IPS DF 4.7 (cell line): Measurements from ENCODE around the gene NIPAL3.
"Not testable (repeated sequence)": the region's sequence is repeated elsewhere in the genome, so short reads cannot be mapped to it uniquely, and the experiment has no call there.

Experiments used
- DNase-seq: peaks from one replicate; pipeline ENCODE4 v3.0.0-alpha.2; 2013; ENCODE audit warnings: low spot score; ENCODE audit errors: extremely low read depth

NIPAL3 gene

DNA sequence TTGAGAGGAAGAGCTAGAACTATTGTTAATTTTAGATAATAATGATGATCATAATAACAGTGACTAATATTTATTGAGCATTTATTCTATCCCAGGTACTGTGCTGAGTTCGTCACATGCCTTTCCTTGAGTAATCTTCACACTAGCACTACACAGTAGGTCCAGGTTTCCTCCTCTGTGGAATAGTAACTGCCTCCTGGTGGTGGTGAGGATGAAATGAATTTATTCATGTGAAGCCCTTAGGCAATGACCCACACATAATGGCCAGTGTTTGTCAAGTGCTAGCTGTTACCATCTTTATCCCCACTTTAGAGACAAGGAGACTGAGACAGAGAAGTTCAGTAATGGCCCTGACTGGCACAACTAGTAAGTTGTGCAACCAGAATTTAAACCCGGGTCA is 5.9 kb downstream of the NIPAL3 start:
- no peak for DNase-seq

DNA sequence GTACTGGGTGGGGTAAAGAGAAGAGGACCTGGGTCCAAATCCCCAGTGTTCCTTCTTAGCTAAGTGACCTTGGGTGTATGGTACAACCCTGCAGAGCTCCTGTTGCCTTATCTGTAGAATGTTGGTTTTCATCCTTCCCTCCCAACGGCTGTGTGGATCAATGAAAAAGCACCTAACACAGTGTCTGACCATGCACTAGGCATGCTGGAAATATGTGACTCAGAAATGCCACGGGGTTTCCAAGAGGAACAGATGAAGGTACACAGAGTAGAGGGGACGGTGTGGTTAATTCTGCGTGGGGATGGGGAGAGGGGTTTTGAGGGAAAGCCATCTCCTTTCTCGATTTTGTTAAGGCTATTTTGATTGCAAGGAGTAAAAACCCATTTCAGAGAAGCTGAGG is 8.6 kb downstream of the NIPAL3 start:
- no peak for DNase-seq

DNA sequence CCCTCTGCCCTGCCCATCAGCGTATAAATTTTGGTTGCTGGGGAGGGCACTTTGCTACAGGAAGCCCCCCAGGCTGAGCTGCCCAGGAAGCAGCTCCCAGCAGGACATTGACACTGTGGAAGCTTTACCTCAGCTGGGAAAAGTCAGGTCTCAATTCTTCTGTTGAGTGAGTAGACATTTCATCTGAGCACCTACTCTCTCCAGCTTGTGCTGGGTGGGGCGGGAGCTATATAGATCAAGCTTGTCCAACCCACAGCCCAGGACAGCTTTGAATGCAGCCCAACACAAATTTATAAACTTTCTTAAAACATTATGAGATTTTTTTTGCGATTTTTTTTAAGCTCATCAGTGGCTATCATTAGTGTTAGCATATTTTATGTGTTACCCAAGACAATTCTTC is 9.4 kb downstream of the NIPAL3 start:
- DNase-seq = no peak

- no peak for DNase-seq
These were observed 9.8 kb downstream of the NIPAL3 start for GRCh38 chr1:24425441-24425840.

GRCh38 chr1:24425922-24426321 is 10.3 kb downstream of the NIPAL3 start:
- DNase-seq = no peak

GRCh38 chr1:24426744-24427544 is 11.3 kb downstream of the NIPAL3 start:
- no peak for DNase-seq

DNA sequence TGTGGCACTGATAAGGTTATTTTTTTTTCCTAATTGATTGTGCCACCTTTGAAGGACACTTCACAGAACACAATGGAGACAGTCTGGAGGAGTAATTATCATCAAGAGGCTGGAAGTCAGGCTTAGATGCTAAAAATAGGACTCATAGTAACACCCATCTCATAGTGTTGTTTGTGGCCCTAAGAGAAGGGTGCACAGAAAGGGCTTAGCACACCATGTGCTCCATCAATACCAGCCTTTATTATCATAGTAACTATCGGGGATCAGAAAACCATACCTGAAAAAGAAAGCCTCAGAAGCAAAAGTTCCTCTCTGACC is 11.9 kb downstream of the NIPAL3 start:
- DNase-seq = no peak

DNA sequence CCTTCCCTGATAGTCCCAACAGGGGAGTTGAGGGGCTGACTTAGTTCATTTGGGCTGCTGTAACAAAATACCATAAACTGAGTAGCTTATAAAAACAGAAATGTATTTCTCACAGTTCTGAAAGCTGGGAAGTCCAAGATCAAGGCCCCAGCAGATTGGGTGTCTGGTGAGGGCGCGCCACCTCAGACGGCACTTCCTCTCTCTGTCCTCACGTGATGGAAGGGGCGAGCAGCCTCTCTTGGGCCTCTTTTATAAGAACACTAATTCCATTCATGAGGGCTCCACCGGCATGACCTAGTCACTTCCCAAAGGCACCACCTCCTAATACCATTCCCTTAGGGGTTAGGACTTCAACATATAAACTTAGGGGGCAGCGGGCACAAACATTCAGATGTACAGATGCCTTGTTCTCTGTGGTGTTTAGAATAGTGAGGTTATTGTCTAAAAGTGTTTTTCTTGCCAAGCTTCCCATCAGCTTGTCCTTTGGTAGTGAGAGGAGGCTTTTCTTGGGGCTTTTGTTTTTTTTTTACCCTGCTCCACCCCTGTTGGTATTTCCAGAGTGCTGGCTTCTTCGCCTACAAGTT is 20.3 kb downstream of the NIPAL3 start:
- no peak for DNase-seq

DNA sequence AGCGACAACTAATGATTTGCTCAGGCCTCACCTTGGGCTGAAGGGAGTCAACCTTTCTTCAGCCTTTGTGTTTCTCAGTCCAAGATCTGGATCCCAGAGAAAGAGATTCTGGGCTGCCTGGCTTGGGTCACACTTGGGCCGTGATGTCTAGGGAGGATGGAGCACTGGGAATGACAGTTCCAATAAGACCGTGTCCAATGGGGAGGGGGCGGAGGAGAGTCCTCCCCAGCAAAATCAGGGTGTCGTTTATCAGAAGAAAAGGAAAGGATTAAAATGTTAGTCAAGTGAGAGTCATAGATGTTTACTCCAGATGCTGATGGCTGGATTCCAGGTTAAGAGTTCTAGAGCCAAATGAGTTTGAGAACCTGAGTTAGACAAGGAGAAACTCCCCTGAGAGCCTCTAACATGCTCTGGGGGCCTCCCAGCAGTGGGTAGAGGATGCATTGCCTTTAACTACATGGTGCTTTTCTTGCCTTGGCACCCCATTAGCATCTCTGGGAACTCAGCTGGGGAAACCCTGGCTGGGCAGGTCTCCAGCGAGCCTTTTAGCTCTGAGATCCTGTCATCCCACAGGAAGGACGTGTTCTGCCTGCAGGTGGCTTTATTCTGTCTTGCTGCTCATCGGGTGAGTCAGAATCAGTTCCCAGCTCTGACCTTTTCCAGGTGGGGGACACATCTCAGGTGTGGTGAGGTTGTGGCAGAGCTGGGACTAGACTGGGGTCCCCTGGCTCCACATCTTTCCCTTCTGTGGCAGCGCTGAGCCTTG is 22.2 kb downstream of the NIPAL3 start:
- no peak for DNase-seq

- no peak for DNase-seq
These were observed 22.9 kb downstream of the NIPAL3 start for GRCh38 chr1:24438423-24438901.

GRCh38 chr1:24440436-24440835 is 24.8 kb downstream of the NIPAL3 start:
- no peak for DNase-seq

GRCh38 chr1:24441480-24441879 is 25.9 kb downstream of the NIPAL3 start:
- DNase-seq = no peak

DNA sequence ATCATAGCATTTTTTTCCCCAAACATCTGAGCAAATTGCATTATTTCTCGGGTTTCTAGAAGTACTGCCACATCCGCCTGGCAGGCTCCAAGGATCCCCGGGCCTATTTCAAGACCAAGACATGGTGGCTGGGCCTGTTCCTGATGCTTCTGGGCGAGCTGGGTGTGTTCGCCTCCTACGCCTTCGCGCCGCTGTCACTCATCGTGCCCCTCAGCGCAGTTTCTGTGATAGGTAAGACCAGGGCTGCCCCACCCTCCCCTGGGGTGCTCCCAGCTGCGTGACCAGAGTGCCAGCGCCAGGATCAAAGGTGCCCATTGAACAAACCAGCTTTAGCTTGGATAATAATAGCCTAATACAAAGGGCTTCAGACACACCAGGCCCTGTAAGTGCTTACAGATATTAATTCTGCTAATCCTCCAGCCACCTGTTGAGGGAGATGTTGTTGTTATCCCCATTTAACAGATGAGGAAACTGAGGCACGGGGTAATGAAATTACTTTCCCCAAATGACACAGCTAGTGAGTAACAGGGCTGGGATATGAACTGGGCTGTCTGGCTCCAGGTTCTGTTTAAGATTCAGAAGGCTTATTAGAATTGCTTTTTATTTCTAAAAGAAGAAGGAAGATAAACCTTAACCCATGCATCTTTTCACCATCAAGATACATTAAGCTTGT is 26.5 kb downstream of the NIPAL3 start:
- DNase-seq = no peak

- DNase-seq = no peak
These were observed 27.2 kb downstream of the NIPAL3 start for GRCh38 chr1:24442764-24443163.

DNA sequence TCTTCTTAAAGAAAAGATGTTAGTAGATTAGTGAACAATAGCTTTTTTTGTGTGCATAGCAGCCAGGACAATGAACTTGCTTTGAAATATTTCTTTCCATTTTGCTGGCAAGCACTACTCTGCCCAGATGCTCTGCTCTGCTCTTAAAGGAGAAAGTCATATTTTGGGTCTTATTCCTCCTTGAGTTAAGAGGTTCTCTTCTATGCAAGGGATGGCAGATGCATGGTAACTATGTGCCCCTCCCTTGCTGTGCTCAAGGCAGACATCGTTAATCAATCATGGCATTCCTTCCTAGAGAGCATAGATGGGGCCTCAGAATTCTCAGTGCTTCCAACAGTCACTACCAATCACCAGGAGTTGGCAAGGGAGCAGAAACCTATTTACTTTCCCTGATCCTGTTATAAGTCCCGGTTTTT is 27.6 kb downstream of the NIPAL3 start:
- no peak for DNase-seq

DNA sequence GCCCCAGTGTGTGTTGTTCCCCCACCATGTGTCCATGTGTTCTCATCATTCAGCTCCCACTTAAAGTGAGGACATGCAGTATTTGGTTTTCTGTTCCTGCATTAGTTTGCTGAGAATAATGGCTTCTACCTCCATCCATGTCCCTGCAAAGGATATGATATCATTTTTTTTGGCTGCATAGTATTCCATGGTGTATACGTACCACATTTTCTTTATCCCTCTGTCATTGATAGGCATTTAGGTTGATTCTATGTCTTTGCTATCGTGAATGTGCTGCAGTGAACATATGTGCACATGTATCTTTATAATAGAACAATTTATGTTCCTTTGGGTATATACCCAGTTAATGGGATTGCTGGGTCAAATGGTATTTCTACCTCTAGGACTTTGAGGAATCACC is 30.8 kb downstream of the NIPAL3 start:
- not testable (repeated sequence) for DNase-seq

- no peak for DNase-seq
These were observed 34.7 kb downstream of the NIPAL3 start for GRCh38 chr1:24450316-24450715.

DNA sequence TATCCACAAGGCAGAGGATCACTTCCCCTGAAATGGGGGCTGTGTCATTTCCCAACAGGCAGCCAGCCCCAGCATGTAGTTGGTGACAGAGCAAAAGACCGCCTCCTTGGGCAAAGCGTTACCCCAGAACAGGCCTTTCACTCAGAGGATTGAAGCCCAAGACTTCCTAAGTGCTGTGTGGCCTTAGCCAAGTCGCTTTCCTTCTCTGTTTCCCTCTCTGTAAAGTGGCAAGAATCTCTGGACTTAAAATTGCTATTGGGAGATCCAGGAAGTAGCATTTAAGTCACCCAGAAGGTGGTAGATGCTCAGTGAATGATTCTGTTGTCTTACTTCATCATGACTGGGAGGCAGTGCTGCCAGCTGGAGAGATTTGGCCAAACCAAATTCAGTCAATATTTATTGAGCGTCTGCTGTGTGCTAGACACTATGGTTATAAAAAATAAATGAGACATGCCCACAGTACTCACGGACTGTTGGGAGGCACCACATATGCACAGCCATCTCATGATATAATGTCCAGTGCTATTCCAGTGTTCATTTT is 35.3 kb downstream of the NIPAL3 start:
- no peak for DNase-seq

DNA sequence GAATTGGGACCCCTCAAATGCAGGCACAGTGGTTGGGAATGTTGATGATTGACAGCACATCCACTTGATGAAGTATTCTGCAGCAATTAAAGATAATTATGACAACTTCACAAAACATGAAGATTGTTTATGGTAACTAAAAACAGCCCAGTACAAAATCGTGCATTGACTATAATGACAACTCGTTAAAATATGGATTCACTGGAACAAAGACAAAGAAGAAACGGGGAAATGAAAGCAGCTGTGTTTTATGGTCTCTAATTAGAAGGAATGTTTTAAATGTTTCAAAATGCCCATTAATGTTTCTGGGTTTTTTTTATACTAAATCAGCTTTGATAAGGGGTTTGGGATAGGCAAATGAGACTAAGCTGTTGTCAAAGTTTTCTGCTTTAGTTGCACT is 36.1 kb downstream of the NIPAL3 start:
- no peak for DNase-seq

DNA sequence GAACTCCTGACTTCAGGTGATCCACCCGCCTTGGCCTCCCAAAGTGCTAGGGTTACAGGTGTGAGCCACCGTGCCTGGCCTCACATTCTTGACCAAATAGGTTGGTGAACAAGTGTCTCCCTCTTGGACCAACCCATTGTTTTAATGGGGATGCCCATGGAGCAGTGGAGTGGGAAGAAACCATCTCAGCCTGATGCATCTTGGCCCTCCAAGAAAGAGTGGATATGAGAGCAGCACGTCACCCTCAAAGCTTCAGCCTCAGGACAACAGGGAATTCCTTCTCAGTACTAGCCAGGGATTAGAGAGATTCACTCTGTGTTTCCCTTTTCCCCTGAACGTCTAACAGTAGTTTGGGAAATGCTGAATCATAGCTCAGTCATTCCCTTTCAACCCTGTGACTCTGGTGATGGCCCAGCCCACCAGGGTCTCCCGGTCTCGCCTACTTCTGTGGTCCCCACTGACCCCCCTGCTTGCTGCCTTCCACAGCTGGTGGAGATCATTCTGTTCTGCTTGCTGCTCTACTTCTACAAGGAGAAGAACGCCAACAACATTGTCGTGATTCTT is 37.4 kb downstream of the NIPAL3 start:
- no peak for DNase-seq

- DNase-seq = no peak
These were observed 39.1 kb downstream of the NIPAL3 start for GRCh38 chr1:24454673-24455072.
